Heart left ventricle (tissue), 16 donors: ENCODE results near the gene RFPL3. TPM values are rescaled to one million over a fixed set of nuclear protein-coding genes. Genes with fewer than 3 reads are reported as not detected.

Source experiments
- ATAC-seq, 4 donors: fragments of 200-7000 bp; cut with Tn5 transposase; one replicate each; pipeline ENCODE4 v1.9.1; 2020 to 2022; ENCODE audit warnings: moderate library complexity in 4 of 4, mild to moderate bottlenecking in 3 of 4, moderate number of reproducible peaks in 1 of 4
- DNase-seq, 5 donors: peaks; one replicate each; pipeline ENCODE4 v3.0.0-alpha.2; 2020
- H3K27ac ChIP-seq, 12 donors: fragments of 200-600 bp; sonication (generic) in 4 of 12; one replicate each; pipeline versions ENCODE4 v1.5.0 to v1.8.0; 2016 to 2022; ENCODE audit warnings: mild to moderate bottlenecking in 2 of 12
- H3K27me3 ChIP-seq, 9 donors: fragments of 200-600 bp; sonication (generic) in 2 of 9; one replicate each; pipeline versions ENCODE4 v1.5.1 to v1.8.0; 2016 to 2022; ENCODE audit warnings: mild to moderate bottlenecking in 3 of 9
- H3K36me3 ChIP-seq, 9 donors: fragments of 200-600 bp; sonication (generic) in 2 of 9; one replicate each; pipeline versions ENCODE4 v1.5.0 to v1.8.0; 2018 to 2022; ENCODE audit warnings: mild to moderate bottlenecking in 2 of 9
- H3K4me1 ChIP-seq, 12 donors: fragments of 200-600 bp; sonication (generic) in 4 of 12; one replicate each; pipeline versions ENCODE4 v1.5.0 to v1.8.0; 2016 to 2022; ENCODE audit warnings: mild to moderate bottlenecking in 3 of 12
- H3K4me3 ChIP-seq, 12 donors: fragments of 200-600 bp; sonication (generic) in 4 of 12; one replicate each; pipeline versions ENCODE4 v1.5.0 to v1.8.0; 2017 to 2022; ENCODE audit warnings: mild to moderate bottlenecking in 9 of 12, moderate library complexity in 4 of 12
- H3K9me3 ChIP-seq, 12 donors: fragments of 200-600 bp; sonication (generic) in 4 of 12; one replicate each; pipeline versions ENCODE4 v1.5.0 to v1.8.0; 2016 to 2022; ENCODE audit warnings: mild to moderate bottlenecking in 1 of 12
- POLR2A ChIP-seq, 2 donors: fragments of 450-650 bp; IDR thresholded peaks; one replicate each; pipeline ENCODE4 v1.6.1; 2017; ENCODE audit warnings: antibody characterized with exemption in 2 of 2, mild to moderate bottlenecking in 2 of 2, moderate library complexity in 2 of 2
- WGBS, 4 donors: extraction: QIAGEN DNeasy Blood & Tissue Kit in 2 of 4; methylation state at CpG; one replicate each; pipeline versions ENCODE4 v1.1.5 to v1.1.7; 2013 to 2018; 5-methylcytosine and 5-hydroxymethylcytosine counted together
- intact Hi-C, 10 donors: fragments of 100-400 bp; cut with DNase I; formaldehyde crosslinking; loops; one replicate each; pipeline versions ENCODE4 v1.11.1 to v1.14.2; 2022
- polyA plus RNA-seq, 2 donors: library from polyadenylated mRNA; stranded (reverse); fragments of 200-250 nt; gene quantifications; one replicate each; pipeline ENCODE4 v1.2.3, GENCODE V29; 2013
- total RNA-seq, 9 donors: library from RNA; depleted of rRNA in 2 of 9; stranded (reverse); fragments of >200 nt in 2 of 9; fragmentation: NEBNext Ultra II Directional in 3 of 9; extraction: Animal tissue kit (Norgen Biotek cat#: 25700) in 3 of 9; gene quantifications; one replicate each; pipeline versions ENCODE4 v1.1.0 to v1.2.4, GENCODE V29; 2016 to 2023
- TF ChIP-seq, protein P1 (sequence below), 12 donors: fragments of 200-600 bp; sonication (generic) in 4 of 12; IDR thresholded peaks; one replicate each; pipeline versions ENCODE4 v1.5.0 to v1.8.0; 2018 to 2022; ENCODE audit warnings: antibody characterized with exemption in 12 of 12, mild to moderate bottlenecking in 5 of 12
- donor health status: ischemic (EF 13 %, LVEDD 7.1; RV severe dilation, severe dysfunction).
- donor health status: healthy with polysubstance abuse.
- donor health status: DM: no; HTN: yes; CAD: no.
- donor health status: DM: no; HTN: no; CAD: no.
- donor health status: ischemic (EF 25% LVEDD 6.9; RV normal size, moderate dysfunction).
- donor health status: ischemic (EF 25% LVEDD 5.7; RV mildly dilated, moderate dysfunction).
- donor health status: healthy.
- donor health status: DM: yes; HTN: yes; CAD: no.
- donor health status: ischemic (EF 35%, LVEDD 5.7; RV mildly dilated, moderate dysfunction).
- donor health status: nonischemic (EF 11% LVEDD 7.7; RV severe dilation, severe dysfunction).
- donor health status: DM: yes; HTN: yes; CAD: no.
- donor health status: PGD.
- donor health status: ischemic (EF 29% LVEDD 5.4; RV normal size, mild dysfunction).
- donor health status: nonischemic (EF 23%, LVEDD 6.1; RV moderate dilation, normal function).

Gene RFPL3
- total and polyA plus RNA-seq, 11 donors: not detected

GRCh38 chr22:32324505-32325415, 32.9 kb upstream of the RFPL3 start:
- TF ChIP-seq, protein P1, sequence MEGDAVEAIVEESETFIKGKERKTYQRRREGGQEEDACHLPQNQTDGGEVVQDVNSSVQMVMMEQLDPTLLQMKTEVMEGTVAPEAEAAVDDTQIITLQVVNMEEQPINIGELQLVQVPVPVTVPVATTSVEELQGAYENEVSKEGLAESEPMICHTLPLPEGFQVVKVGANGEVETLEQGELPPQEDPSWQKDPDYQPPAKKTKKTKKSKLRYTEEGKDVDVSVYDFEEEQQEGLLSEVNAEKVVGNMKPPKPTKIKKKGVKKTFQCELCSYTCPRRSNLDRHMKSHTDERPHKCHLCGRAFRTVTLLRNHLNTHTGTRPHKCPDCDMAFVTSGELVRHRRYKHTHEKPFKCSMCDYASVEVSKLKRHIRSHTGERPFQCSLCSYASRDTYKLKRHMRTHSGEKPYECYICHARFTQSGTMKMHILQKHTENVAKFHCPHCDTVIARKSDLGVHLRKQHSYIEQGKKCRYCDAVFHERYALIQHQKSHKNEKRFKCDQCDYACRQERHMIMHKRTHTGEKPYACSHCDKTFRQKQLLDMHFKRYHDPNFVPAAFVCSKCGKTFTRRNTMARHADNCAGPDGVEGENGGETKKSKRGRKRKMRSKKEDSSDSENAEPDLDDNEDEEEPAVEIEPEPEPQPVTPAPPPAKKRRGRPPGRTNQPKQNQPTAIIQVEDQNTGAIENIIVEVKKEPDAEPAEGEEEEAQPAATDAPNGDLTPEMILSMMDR (IDR thresholded peaks at IDR 0.05): no peak
- TF ChIP-seq POLR2A (IDR thresholded peaks at IDR 0.05): no peak
- 71 to 86% (median 78%) methylated on average over 22 to 26 of the region's 26 CpGs for WGBS, 4 donors
- Histone ChIP-seq H3K36me3 (no peaks in the 10 kb centered on the region), H3K4me1 (no peaks in the 10 kb centered on the region), H3K27ac (no peak overlapping the region), H3K27me3 (peaks cover 0 to 7% (median 0%) of the 10 kb centered on the region in 9 donors), H3K9me3 (no peaks in the 10 kb centered on the region), H3K4me3 (no peak overlapping the region)
- intact Hi-C loops: no loop called here
- ATAC-seq (peak in 3 of 4 donors; percentile 29 to 46 (median 33)), DNase-seq (no peak)

DNA sequence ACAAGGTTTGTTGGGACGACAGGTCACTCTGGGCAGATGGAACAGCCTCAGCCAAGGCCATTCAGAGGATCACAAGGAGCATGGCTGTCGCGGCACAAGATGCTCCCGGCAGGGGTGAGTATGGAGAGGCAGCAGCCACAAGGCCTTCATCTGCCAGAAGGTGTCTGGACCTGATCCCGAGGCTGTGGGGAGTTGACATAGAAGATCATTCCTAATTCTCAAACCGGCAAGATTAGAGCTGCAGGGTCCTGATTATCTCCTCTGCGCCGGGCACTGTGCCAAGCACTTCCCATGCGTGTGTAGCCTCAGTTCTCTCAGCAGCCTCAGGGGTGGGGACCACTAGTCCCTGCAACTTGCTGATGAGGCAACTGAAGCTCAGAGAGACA, 32.3 kb upstream of the RFPL3 start:
- Histone ChIP-seq H3K27me3 (peaks cover 0 to 2% (median 0%) of the 10 kb centered on the region in 9 donors), H3K4me3 (no peak overlapping the region), H3K9me3 (no peaks in the 10 kb centered on the region), H3K4me1 (no peaks in the 10 kb centered on the region), H3K27ac (no peak overlapping the region), H3K36me3 (no peaks in the 10 kb centered on the region)
- 10 to 22% (median 18%) methylated on average over 5 to 9 of the region's 9 CpGs for WGBS, 4 donors
- ATAC-seq: peak in 1 of 4 donors; percentile 36
- intact Hi-C loops: no loop called here
- TF ChIP-seq, protein P1 (IDR thresholded peaks at IDR 0.05): no peak
- TF ChIP-seq POLR2A (IDR thresholded peaks at IDR 0.05): no peak
- no peak for DNase-seq

GRCh38 chr22:32325811-32326237, 31.8 kb upstream of the RFPL3 start:
- ATAC-seq (no peak), DNase-seq (no peak)
- TF ChIP-seq, protein P1 (IDR thresholded peaks at IDR 0.05): no peak
- no peak for TF ChIP-seq POLR2A (IDR thresholded peaks at IDR 0.05)
- H3K27me3 ChIP-seq: no peaks in the 10 kb centered on the region
- H3K4me1 ChIP-seq: no peaks in the 10 kb centered on the region
- WGBS, 4 donors: 69 to 80% (median 74%) methylated on average over 6 to 7 of the region's 7 CpGs
- H3K36me3 ChIP-seq: no peaks in the 10 kb centered on the region
- intact Hi-C loops: no loop called here
- H3K9me3 ChIP-seq: no peaks in the 10 kb centered on the region
- H3K4me3 ChIP-seq: no peak overlapping the region
- H3K27ac ChIP-seq: no peak overlapping the region

GRCh38 chr22:32326647-32327046, 31.0 kb upstream of the RFPL3 start:
- no peaks in the 10 kb centered on the region for H3K27me3 ChIP-seq
- H3K4me3 ChIP-seq: no peak overlapping the region
- ATAC-seq (no peak), DNase-seq (no peak)
- no peaks in the 10 kb centered on the region for H3K9me3 ChIP-seq
- no peaks in the 10 kb centered on the region for H3K4me1 ChIP-seq
- no peaks in the 10 kb centered on the region for H3K36me3 ChIP-seq
- WGBS, 4 donors: 81 to 91% (median 89%) methylated on average over 10 of the region's 10 CpGs
- intact Hi-C loops: no loop called here
- TF ChIP-seq, protein P1 (IDR thresholded peaks at IDR 0.05): no peak
- TF ChIP-seq POLR2A (IDR thresholded peaks at IDR 0.05): no peak
- no peak overlapping the region for H3K27ac ChIP-seq
